Prostate gland (tissue), 2 donors: ENCODE results near the gene TBC1D2. TPM values are rescaled to one million over a fixed set of nuclear protein-coding genes. Genes with fewer than 3 reads are reported as not detected.

Source experiments
- DNase-seq: peaks from one replicate; pipeline ENCODE4 v3.0.0-alpha.2; 2019; ENCODE audit warnings: low spot score
- H3K27ac ChIP-seq, 2 donors: fragments of 200-600 bp; sonication (generic); 2 replicates each; pipeline ENCODE4 v1.5.1; 2017 to 2019
- H3K27me3 ChIP-seq: fragments of 200-600 bp; sonication (generic); replicated peaks from 2 replicates; pipeline ENCODE4 v1.5.1; 2019; ENCODE audit not compliant: insufficient read depth
- H3K36me3 ChIP-seq, 2 donors: fragments of 200-600 bp; sonication (generic); 1 replicate in 1 of 2; 2 replicates in 1 of 2; pipeline versions ENCODE4 v1.5.1 to v1.8.1; 2017 to 2019
- H3K4me1 ChIP-seq: fragments of 200-600 bp; sonication (generic); replicated peaks from 2 replicates; pipeline ENCODE4 v1.5.1; 2019
- H3K4me3 ChIP-seq, 2 donors: fragments of 200-600 bp; sonication (generic); 2 replicates each; pipeline ENCODE4 v1.5.1; 2017 to 2019
- H3K9me3 ChIP-seq: fragments of 200-600 bp; sonication (generic); 2 replicates; pipeline ENCODE4 v1.5.1; 2017
- POLR2A ChIP-seq: fragments of 450-650 bp; IDR thresholded peaks from one replicate; pipeline ENCODE4 v1.6.1; 2016; ENCODE audit warnings: antibody characterized with exemption, mild to moderate bottlenecking
- POLR2AphosphoS5 ChIP-seq: sonication (generic); formaldehyde crosslinking; IDR thresholded peaks from one replicate; pipeline ENCODE4 v1.6.1; 2017; ENCODE audit warnings: antibody characterized with exemption
- WGBS: methylation state at CpG from one replicate; pipeline ENCODE4 v1.1.5; 2018; 5-methylcytosine and 5-hydroxymethylcytosine counted together
- intact Hi-C: fragments of 100-400 bp; cut with DNase I; formaldehyde crosslinking; loops from one replicate; pipeline ENCODE4 v1.14.2; 2022
- total RNA-seq, 2 donors: library from RNA; depleted of rRNA; stranded (reverse); fragments of >200 nt; gene quantifications; one replicate each; pipeline ENCODE4 v1.1.0, GENCODE V29; 2016
- TF ChIP-seq, protein P1 (sequence below), 4 experiments: fragments of 200-600 bp in 2 of 4; fragments of 450-650 bp in 2 of 4; sonication (generic) in 2 of 4; IDR thresholded peaks; 1 replicate in 3 of 4; 2 replicates in 1 of 4; pipeline ENCODE4 v1.5.1; 2016 to 2019; ENCODE audit warnings: antibody characterized with exemption in 4 of 4, mild to moderate bottlenecking in 2 of 4, moderate library complexity in 2 of 4

Gene TBC1D2, protein sequence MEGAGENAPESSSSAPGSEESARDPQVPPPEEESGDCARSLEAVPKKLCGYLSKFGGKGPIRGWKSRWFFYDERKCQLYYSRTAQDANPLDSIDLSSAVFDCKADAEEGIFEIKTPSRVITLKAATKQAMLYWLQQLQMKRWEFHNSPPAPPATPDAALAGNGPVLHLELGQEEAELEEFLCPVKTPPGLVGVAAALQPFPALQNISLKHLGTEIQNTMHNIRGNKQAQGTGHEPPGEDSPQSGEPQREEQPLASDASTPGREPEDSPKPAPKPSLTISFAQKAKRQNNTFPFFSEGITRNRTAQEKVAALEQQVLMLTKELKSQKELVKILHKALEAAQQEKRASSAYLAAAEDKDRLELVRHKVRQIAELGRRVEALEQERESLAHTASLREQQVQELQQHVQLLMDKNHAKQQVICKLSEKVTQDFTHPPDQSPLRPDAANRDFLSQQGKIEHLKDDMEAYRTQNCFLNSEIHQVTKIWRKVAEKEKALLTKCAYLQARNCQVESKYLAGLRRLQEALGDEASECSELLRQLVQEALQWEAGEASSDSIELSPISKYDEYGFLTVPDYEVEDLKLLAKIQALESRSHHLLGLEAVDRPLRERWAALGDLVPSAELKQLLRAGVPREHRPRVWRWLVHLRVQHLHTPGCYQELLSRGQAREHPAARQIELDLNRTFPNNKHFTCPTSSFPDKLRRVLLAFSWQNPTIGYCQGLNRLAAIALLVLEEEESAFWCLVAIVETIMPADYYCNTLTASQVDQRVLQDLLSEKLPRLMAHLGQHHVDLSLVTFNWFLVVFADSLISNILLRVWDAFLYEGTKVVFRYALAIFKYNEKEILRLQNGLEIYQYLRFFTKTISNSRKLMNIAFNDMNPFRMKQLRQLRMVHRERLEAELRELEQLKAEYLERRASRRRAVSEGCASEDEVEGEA
- total RNA-seq = 10 to 100 TPM; 18.4 to 18.8 TPM

- intact Hi-C loops = loop anchor here (2.0 to 5.0 kb wide), 2 partner anchors 198 to 333 kb away; partner anchors contain the start of genes NANS and TRMO
- Histone ChIP-seq H3K4me1 (no peaks in the 10 kb centered on the region), H3K27me3 (no peaks in the 10 kb centered on the region), H3K36me3 (no peaks in the 10 kb centered on the region), H3K4me3 (peak within 1 kb of the TSS; percentile 70 to 72), H3K9me3 (no peaks in the 10 kb centered on the region), H3K27ac (peak within 1 kb of the TSS; percentile 95 to 96)
- TF ChIP-seq POLR2AphosphoS5 = peak; percentile 93
- TF ChIP-seq, protein P1, sequence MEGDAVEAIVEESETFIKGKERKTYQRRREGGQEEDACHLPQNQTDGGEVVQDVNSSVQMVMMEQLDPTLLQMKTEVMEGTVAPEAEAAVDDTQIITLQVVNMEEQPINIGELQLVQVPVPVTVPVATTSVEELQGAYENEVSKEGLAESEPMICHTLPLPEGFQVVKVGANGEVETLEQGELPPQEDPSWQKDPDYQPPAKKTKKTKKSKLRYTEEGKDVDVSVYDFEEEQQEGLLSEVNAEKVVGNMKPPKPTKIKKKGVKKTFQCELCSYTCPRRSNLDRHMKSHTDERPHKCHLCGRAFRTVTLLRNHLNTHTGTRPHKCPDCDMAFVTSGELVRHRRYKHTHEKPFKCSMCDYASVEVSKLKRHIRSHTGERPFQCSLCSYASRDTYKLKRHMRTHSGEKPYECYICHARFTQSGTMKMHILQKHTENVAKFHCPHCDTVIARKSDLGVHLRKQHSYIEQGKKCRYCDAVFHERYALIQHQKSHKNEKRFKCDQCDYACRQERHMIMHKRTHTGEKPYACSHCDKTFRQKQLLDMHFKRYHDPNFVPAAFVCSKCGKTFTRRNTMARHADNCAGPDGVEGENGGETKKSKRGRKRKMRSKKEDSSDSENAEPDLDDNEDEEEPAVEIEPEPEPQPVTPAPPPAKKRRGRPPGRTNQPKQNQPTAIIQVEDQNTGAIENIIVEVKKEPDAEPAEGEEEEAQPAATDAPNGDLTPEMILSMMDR (IDR thresholded peaks at IDR 0.05) = peak in 2 of 4 experiments; percentile 22 to 33
- peak; percentile 88 for TF ChIP-seq POLR2A
- DNase-seq = peak; percentile 98
- 0% methylated on average over 64 of the region's 64 CpGs for WGBS
Observed at GRCh38 chr9:98255578-98256296, at the start of gene TBC1D2. TSS of gene TBC1D2 (minus strand) at chr9:98255649. CDS start at chr9:98255541, 108 bp downstream.

- no peaks in the 10 kb centered on the region for H3K4me1 ChIP-seq
- no peak for DNase-seq
- WGBS = 79% methylated on average over 4 of the region's 4 CpGs
Observed at GRCh38 chr9:98304381-98304780, 48.9 kb upstream of the TBC1D2 start.

DNA sequence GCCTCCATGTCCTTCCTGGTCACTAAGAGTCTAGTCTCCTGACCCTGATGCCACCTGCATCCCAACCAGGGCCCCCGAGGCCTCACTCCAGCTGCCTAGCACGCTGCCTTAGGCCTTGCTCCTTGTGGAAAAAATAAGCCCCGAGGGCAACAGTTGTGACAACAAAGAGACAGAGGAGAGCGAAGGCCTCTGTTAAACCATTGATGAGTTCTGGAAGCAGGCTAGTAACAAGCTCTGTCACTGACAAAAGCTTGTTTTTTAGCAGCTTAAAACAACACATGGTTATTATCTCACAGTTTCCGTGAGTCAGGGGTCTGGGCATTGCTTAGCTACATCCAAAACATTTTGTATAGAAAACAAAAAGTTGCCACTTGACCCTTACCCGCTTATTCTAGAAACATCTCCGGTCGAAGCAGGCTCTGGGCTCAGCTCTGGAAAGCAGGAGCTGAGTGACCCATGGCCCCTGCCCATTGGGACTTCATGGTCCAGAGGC is 48.2 kb upstream of the TBC1D2 start:
- no peak for DNase-seq
- Histone ChIP-seq H3K4me1 (no peaks in the 10 kb centered on the region), H3K9me3 (no peaks in the 10 kb centered on the region), H3K27ac (no peak overlapping the region), H3K36me3 (no peaks in the 10 kb centered on the region), H3K4me3 (no peak overlapping the region), H3K27me3 (no peaks in the 10 kb centered on the region)
- WGBS = 79% methylated on average over 8 of the region's 8 CpGs
- no peak for TF ChIP-seq POLR2AphosphoS5
- TF ChIP-seq, protein P1 (IDR thresholded peaks at IDR 0.05) = no peak
- TF ChIP-seq POLR2A = no peak
- intact Hi-C loops = no loop called here

More at GRCh38 chr9:98304381-98304780, 48.9 kb upstream of the TBC1D2 start:
- Histone ChIP-seq H3K27ac (no peak overlapping the region), H3K36me3 (no peaks in the 10 kb centered on the region), H3K4me3 (no peak overlapping the region), H3K27me3 (no peaks in the 10 kb centered on the region), H3K9me3 (no peaks in the 10 kb centered on the region)
- TF ChIP-seq POLR2AphosphoS5 (no peak), POLR2A (no peak)
- TF ChIP-seq, protein P1 (IDR thresholded peaks at IDR 0.05) = no peak
- intact Hi-C loops = no loop called here

- Histone ChIP-seq H3K27me3 (no peaks in the 10 kb centered on the region), H3K4me3 (no peak overlapping the region), H3K9me3 (no peaks in the 10 kb centered on the region), H3K4me1 (no peaks in the 10 kb centered on the region), H3K36me3 (no peaks in the 10 kb centered on the region), H3K27ac (no peak overlapping the region)
- DNase-seq = no peak
- TF ChIP-seq POLR2A (no peak), POLR2AphosphoS5 (no peak)
- TF ChIP-seq, protein P1 (IDR thresholded peaks at IDR 0.05) = no peak
- WGBS = 84% methylated on average over 13 of the region's 13 CpGs
- intact Hi-C loops = no loop called here
Observed at GRCh38 chr9:98302938-98303632, 47.6 kb upstream of the TBC1D2 start.
